HCT116 (cell line): Measurements from ENCODE around the gene NEDD4L. TPM values are rescaled to one million over a fixed set of nuclear protein-coding genes. Genes with fewer than 3 reads are reported as not detected.

Experiments
- ATAC-seq: fragments of 200-7000 bp; cut with Tn5 transposase; 2 replicates; pipeline ENCODE4 v1.9.1; 2020; ENCODE audit warnings: mild to moderate bottlenecking, moderate library complexity
- BruUV-seq: library from RNA; stranded (reverse); fragments of 400-500 nt; replicated peaks from 2 replicates; lab custom pipeline; 2021; lab: Mats Ljungman, UMichigan
- CTCF ChIA-PET: fragments of 300-600 bp; sonication (Branson Sonifier 250); formaldehyde crosslinking; loops from one replicate; lab custom pipeline; 2021; ENCODE audit warnings: antibody characterized with exemption; lab: Charles Lee
- POLR2A ChIA-PET: fragments of 300-600, 350-600 bp; sonication (Branson Sonifier 250); formaldehyde crosslinking; loops from one replicate; lab custom pipeline; 2021; ENCODE audit warnings: antibody characterized with exemption; lab: Charles Lee
- RAD21 ChIA-PET, 2 experiments: fragments of 300-600 bp; sonication (Branson Sonifier 250); formaldehyde crosslinking; loops; one replicate each; lab custom pipeline; 2023; ENCODE audit warnings: low total read pairs in 2 of 2; ENCODE audit not compliant: uncharacterized antibody in 2 of 2, unreplicated experiment in 2 of 2, low non-redundant PET in 1 of 2; lab: Charles Lee
- DNase-seq: peaks from one replicate; pipeline ENCODE4 v3.0.0-alpha.2; 2010; ENCODE audit warnings: low read depth, low spot score
- H2AFZ ChIP-seq: fragments of 200-600 bp; shearing (Covaris generic), sonication (generic); 2 replicates; pipeline ENCODE4 v1.6.1; 2017; ENCODE audit warnings: low read depth, mixed run types, mixed read lengths, antibody characterized with exemption, low read length; ENCODE audit not compliant: poor library complexity, severe bottlenecking
- H3K27ac ChIP-seq: 2 replicates; pipeline ENCODE4 v1.5.1; 2012; ENCODE audit warnings: low read depth, low read length
- H3K27me3 ChIP-seq: fragments of 200-600 bp; sonication (generic); 2 replicates; pipeline ENCODE4 v1.6.1; 2016; ENCODE audit warnings: mixed run types, low read length, mixed read lengths; ENCODE audit not compliant: insufficient read depth
- H3K36me3 ChIP-seq, 2 experiments: fragments of 200-500 bp in 1 of 2; fragments of 200-600 bp in 1 of 2; sonication (Bioruptor generic) in 1 of 2; sonication (generic) in 1 of 2; 2 replicates each; pipeline versions ENCODE4 v1.5.1 to v1.6.1; 2014 to 2016; ENCODE audit warnings: low read length in 2 of 2, inconsistent platforms in 1 of 2, mixed read lengths in 1 of 2, mixed run types in 1 of 2; ENCODE audit not compliant: insufficient read depth in 2 of 2, control insufficient read depth in 1 of 2
- H3K4me1 ChIP-seq, 2 experiments: fragments of 200-600 bp in 1 of 2; sonication (generic) in 1 of 2; 2 replicates each; pipeline versions ENCODE4 v1.5.1 to v1.6.1; 2012 to 2017; ENCODE audit warnings: low read length in 2 of 2, inconsistent platforms in 1 of 2, mild to moderate bottlenecking in 1 of 2, mixed read lengths in 1 of 2, mixed run types in 1 of 2, moderate library complexity in 1 of 2; ENCODE audit not compliant: insufficient read depth in 2 of 2, control insufficient read depth in 1 of 2
- H3K4me2 ChIP-seq: fragments of 200-600 bp; sonication (generic); 2 replicates; pipeline ENCODE4 v1.6.1; 2017; ENCODE audit warnings: mixed run types, low read length, mixed read lengths
- H3K4me3 ChIP-seq, 2 experiments: fragments of 200-600 bp in 1 of 2; sonication (generic) in 1 of 2; replicated peaks in 1 of 2; 2 replicates each; pipeline ENCODE4 v1.5.1; 2011 to 2016; ENCODE audit warnings: low read length in 2 of 2, control low read depth in 1 of 2, low read depth in 1 of 2, mild to moderate bottlenecking in 1 of 2, mixed read lengths in 1 of 2, mixed run types in 1 of 2
- H3K79me2 ChIP-seq: fragments of 200-600 bp; sonication (generic); 2 replicates; pipeline ENCODE4 v1.6.1; 2017; ENCODE audit warnings: mild to moderate bottlenecking, mixed run types, low read length, moderate library complexity, mixed read lengths; ENCODE audit not compliant: insufficient read depth
- H3K9ac ChIP-seq: fragments of 200-600 bp; sonication (generic); 2 replicates; pipeline ENCODE4 v1.6.1; 2016; ENCODE audit warnings: low read length, mixed read lengths
- H3K9me2 ChIP-seq: fragments of 200-600 bp; sonication (generic), shearing (Covaris generic); 2 replicates; pipeline ENCODE4 v1.6.1; 2017; ENCODE audit warnings: mixed run types, mild to moderate bottlenecking, moderate library complexity; ENCODE audit not compliant: insufficient read depth
- H3K9me3 ChIP-seq, 2 experiments: fragments of 200-500 bp in 1 of 2; fragments of 200-600 bp in 1 of 2; sonication (Bioruptor generic) in 1 of 2; sonication (generic) in 1 of 2; 2 replicates each; pipeline ENCODE4 v1.6.1; 2014 to 2017; ENCODE audit warnings: low read length in 2 of 2, mixed read lengths in 2 of 2, inconsistent platforms in 1 of 2, low read depth in 1 of 2, mild to moderate bottlenecking in 1 of 2, mixed run types in 1 of 2, moderate library complexity in 1 of 2; ENCODE audit not compliant: control insufficient read depth in 1 of 2, insufficient read depth in 1 of 2
- H4K20me1 ChIP-seq: fragments of 200-600 bp; sonication (generic), shearing (Covaris generic); 2 replicates; pipeline ENCODE4 v1.6.1; 2017; ENCODE audit warnings: mixed run types, mild to moderate bottlenecking, moderate library complexity; ENCODE audit not compliant: insufficient read depth
- CEBPB ChIP-seq: IDR thresholded peaks from 2 replicates; pipeline ENCODE4 v1.6.1; 2012; ENCODE audit warnings: low read depth
- EGR1 ChIP-seq: IDR thresholded peaks from 2 replicates; pipeline ENCODE4 v1.6.1; 2012; ENCODE audit warnings: low read depth
- EZH2 ChIP-seq: fragments of 200-600 bp; sonication (generic); IDR thresholded peaks from 2 replicates; pipeline ENCODE4 v1.6.1; 2017; ENCODE audit warnings: antibody characterized with exemption, mixed run types
- POLR2A ChIP-seq: IDR thresholded peaks from 2 replicates; pipeline ENCODE4 v1.7.0; 2011; ENCODE audit warnings: borderline replicate concordance; ENCODE audit not compliant: insufficient read depth, insufficient read length; ENCODE audit errors: extremely low read depth
- POLR2AphosphoS5 ChIP-seq: IDR thresholded peaks from 2 replicates; pipeline ENCODE4 v1.6.1; 2011; ENCODE audit warnings: mild to moderate bottlenecking, low read depth, low read length, moderate library complexity
- TCF7L2 ChIP-seq: IDR thresholded peaks from 2 replicates; pipeline ENCODE4 v1.7.0; 2011; ENCODE audit warnings: borderline replicate concordance, inconsistent platforms; ENCODE audit not compliant: insufficient read depth, insufficient read length; ENCODE audit errors: extremely low read depth
- ZBTB33 ChIP-seq: IDR thresholded peaks from 2 replicates; pipeline ENCODE4 v1.6.1; 2011; ENCODE audit warnings: mild to moderate bottlenecking, low read length, moderate library complexity; ENCODE audit not compliant: insufficient replicate concordance; ENCODE audit errors: extremely low read depth
- ZFX ChIP-seq: fragments of 450-650 bp; IDR thresholded peaks from 2 replicates; pipeline ENCODE4 v1.6.1; 2017
- intact Hi-C: fragments of 100-400 bp; cut with micrococcal nuclease; formaldehyde crosslinking; loops from 2 replicates; pipeline ENCODE4 v1.10.0; 2022
- total RNA-seq: library from RNA; stranded (reverse); gene quantifications from one replicate; pipeline ENCODE4 v1.2.1, GENCODE V29; 2021; ENCODE audit not compliant: unreplicated experiment

Gene NEDD4L
- total RNA-seq, 1 experiment from 2014 or later, result 41.5 TPM

GRCh38 chr18:58167073-58167472 is 123.0 kb downstream of the NEDD4L start (continued):
- TF ChIP-seq TCF7L2, result no peak

- Histone ChIP-seq H3K9ac (no peak overlapping the region), H3K4me1 (no peaks in the 10 kb centered on the region), H3K4me2 (no peak overlapping the region), H3K9me3 (no peaks in the 10 kb centered on the region), H2AFZ (no peak overlapping the region), H3K36me3 (no peaks in the 10 kb centered on the region), H3K4me3 (no peak overlapping the region), H3K27ac (no peak overlapping the region), H3K9me2 (no peaks in the 10 kb centered on the region), H3K27me3 (no peaks in the 10 kb centered on the region), H4K20me1 (no peaks in the 10 kb centered on the region), H3K79me2 (no peaks in the 10 kb centered on the region)
- no TSS peak for BruUV-seq
- no peak for DNase-seq
- ChIA-PET RAD21 (no interaction called here), CTCF (no interaction called here), POLR2A (no interaction called here)
- ATAC-seq, result no peak
- intact Hi-C loops, result no loop called here
- TF ChIP-seq EZH2, result no peak
- no peak for TF ChIP-seq POLR2AphosphoS5
- no peak for TF ChIP-seq ZBTB33
- TF ChIP-seq EGR1, result no peak
- TF ChIP-seq CEBPB, result no peak
- TF ChIP-seq POLR2A, result no peak
- TF ChIP-seq ZFX, result no peak
These were observed 124.2 kb downstream of the NEDD4L start for GRCh38 chr18:58168221-58168620.
